NCI-H226 (cell line): ENCODE data around the gene COBLL1.

Experiments used
- DNase-seq: peaks from one replicate; pipeline ENCODE4 v3.0.0-alpha.2; 2015

The COBLL1 gene

GRCh38 chr2:164705412-164706167 is 136.0 kb downstream of the COBLL1 start:
- DNase-seq, result no peak

DNA sequence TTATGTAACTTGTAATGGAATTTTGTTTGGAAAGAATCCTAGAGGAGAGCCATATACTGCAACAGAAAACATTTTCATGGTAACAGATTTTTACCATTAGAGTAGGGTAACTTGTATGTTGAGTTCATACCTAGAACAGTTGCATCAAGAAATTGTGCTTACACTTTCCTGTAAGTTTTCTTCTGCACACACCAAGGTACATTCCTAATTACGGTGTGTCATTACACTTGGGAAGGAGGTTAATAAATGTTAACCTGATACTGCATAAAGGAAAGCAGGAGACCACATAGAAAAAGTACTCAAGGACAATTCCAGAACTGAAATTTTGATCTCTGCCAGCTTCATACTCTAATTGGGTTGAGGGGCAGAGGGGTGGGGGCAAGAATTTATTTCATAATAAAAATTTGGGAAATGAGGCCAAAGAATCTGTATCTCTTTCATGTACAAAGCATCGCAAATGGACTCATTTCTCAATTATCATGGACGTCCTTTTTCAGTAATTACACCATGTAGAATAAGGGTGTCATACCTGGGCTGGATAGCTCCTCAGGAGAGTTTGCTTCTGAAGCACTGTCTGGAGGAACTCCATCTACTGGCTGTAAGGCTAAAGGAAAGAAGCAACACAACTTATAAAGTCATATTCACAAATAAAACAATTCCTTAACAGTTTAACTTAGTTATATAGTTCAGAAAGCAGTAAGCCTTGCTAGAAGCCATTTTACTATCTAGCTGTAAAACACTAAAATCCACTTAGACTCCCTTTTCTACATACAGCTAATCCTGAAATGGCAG is 137.5 kb downstream of the COBLL1 start:
- no peak for DNase-seq

- DNase-seq, result no peak
Observed at GRCh38 chr2:164701565-164701964, 140.1 kb downstream of the COBLL1 start.

DNA sequence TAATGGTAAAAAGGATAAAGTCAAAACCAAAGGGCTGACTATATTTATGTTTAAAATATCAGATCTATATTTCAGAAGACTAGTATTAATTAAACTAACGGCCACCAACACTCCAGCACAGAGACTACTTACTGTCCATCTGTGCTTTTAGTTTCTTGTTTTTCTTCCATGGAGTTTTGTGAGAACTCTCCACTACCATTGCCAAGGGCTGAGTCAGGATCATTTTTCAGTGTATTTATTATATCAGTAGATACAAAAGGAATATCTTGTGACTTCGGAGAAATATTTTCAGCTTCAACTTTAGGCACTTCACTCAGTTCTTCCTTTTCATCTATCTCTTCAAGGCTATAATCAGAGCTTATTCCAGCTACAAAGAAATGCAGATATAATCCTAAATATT is 141.2 kb downstream of the COBLL1 start:
- no peak for DNase-seq

DNA sequence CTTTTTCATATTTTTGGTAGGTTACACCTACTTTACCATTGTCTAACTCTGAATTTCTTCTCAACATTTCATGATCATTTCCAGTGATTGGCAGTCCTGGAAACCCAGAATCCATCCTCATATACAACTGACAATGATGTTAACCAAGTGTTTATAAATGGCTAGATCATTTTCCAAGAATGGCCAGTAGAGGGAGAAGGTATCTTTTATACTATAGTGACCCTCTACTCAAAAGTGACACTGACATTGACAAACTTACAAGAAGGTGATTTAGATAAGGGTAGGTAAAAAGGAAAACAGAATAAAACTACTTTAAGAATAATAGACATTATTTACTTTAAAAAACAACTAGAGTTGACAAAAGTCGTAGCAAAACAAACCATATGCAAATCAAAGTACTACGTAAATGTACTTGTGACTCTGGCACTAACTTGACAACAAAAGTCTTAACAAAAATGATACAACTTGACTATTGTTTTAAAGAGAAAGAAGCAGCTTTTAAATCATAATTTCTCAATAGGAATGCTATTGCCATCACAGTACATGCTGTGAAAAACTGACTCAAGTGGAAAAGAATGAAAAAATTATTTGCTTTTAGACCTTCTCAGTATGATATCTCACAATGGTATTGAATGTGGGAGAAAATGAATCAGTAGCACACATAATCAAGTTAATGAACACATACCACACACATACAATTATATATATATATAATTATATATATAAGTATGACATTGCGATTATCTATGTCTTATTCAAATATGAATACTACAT is 143.7 kb downstream of the COBLL1 start:
- no peak for DNase-seq

DNA sequence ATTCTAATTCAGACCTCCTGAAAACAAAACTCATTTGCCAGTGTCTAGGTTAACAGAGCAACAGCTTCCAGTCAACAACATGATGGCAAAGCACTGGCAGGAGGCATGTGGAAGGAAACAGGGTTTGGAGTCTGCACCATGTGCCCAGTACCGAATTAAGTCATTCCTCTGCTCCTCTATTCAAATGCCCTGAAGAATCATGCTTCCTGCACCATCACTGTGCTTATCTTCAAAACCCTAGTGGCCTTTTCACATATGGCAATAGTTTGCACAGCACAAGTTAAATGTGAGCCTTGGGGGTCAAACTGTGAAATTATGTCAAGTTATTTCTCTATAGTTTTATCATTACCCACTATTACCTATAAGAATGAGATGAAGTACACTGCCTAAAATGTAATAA is 145.0 kb downstream of the COBLL1 start:
- no peak for DNase-seq

DNA sequence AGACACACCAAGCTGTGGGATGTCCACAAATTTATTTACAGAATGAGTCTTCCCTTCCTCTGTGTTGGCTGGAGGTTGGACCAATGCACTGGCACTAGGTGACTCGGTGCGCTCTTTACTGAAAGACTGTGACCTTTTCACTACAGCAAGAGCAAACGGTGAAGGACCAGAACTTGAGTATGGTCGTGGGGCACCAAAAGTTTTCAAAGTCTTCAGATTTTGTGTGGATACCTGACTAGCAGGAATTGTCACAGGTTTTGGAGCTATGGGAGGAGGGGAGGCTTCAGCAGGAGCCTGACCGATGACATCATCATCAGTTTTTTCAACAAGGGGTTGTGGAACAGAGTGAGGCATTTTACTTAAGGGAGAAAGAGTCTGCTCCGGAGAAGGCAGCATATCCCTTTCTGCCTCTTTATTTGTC is 147.3 kb downstream of the COBLL1 start:
- DNase-seq, result no peak

- DNase-seq, result no peak
Observed at GRCh38 chr2:164693834-164694233, 147.8 kb downstream of the COBLL1 start.

GRCh38 chr2:164693390-164693789 is 148.2 kb downstream of the COBLL1 start:
- no peak for DNase-seq

- DNase-seq, result no peak
Observed at GRCh38 chr2:164692958-164693357, 148.7 kb downstream of the COBLL1 start.

GRCh38 chr2:164692114-164692513 is 149.5 kb downstream of the COBLL1 start:
- no peak for DNase-seq

DNA sequence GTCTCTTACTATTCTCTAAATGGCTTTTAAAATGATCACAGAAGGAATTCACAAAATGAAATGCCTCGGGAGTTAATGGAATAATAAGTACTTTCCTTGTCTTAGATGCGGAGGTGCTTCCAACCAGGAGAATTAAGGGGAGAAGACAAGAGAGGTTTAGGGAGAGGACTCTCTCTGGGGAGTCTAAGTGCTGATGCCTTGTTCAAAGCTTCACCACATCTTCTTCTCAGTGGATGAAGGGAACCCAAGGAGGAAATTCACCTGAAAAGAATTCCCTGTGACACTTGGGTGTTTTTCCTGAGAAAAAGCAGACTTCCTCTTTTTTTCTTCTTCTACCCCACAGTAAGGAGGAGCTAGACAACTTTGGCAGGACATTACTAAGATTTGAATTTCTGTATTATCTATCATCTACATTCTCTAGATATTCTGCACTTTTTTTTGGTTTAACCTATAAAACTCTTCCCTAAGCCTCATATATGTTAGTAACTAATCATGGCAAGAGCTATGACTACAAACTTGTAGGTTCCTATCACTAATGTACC is 150.2 kb downstream of the COBLL1 start:
- DNase-seq, result no peak

GRCh38 chr2:164690361-164690760 is 151.3 kb downstream of the COBLL1 start:
- no peak for DNase-seq

DNA sequence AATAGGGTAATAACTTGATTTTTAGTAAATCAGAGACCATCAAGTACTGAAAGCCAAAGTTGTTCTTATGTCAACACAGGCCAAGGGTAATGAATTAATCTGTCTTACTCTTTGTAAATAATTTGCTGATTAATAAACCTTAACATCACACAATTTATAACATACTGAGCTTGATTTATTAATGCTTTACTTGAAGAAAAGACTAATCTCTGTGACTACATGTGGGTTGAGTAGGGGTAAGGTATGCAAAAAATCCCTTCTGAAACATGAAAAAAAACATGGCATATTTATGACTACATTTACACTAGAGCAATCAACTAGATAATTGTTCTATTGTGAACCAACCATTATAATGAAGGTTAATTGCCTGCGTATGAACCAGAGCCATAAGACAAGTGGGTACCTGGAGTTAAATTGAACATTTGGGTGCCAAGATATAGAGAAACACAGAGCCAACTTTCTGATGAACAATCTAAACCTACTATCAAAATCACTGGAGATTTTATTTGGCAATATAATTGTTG is 152.7 kb downstream of the COBLL1 start:
- no peak for DNase-seq

DNA sequence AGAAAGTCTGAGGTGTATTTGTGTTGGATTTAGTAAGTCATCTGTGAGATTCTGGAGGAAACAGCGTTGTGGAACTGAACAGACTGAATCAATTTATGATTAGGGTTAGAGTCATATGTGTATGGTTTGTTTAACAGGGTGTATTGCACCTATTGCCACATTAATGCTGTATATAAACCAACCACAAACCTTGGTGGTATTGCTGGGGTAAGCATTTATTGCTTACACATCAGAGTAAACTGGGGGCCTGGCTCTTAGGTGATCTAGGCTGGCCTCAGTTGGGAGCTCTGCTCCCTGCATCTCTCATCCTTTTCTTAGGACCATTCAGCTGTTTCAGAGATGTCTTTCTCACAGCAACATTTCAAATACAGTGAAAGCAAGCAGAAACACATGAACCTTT is 160.6 kb downstream of the COBLL1 start:
- DNase-seq, result no peak

- no peak for DNase-seq
Observed at GRCh38 chr2:164678631-164679149, 162.9 kb downstream of the COBLL1 start.

DNA sequence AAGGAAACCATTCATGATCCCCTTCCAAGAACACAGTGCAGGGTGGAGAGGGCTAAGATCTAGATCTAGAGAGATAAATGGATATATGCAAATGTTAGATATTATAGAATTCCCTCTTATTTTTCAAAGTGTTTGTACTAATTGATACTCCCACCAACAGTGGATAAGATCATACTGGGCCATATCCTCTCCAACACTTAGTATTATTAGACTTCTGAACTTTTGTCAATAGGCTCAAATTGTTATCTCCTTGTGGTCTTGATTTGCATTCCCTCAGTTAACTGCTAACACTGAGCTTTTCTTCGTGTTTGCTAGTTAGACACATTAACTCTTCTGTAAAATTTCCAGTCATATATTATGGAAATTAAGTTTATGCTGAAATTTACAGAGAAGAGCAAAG is 163.9 kb downstream of the COBLL1 start:
- no peak for DNase-seq

DNA sequence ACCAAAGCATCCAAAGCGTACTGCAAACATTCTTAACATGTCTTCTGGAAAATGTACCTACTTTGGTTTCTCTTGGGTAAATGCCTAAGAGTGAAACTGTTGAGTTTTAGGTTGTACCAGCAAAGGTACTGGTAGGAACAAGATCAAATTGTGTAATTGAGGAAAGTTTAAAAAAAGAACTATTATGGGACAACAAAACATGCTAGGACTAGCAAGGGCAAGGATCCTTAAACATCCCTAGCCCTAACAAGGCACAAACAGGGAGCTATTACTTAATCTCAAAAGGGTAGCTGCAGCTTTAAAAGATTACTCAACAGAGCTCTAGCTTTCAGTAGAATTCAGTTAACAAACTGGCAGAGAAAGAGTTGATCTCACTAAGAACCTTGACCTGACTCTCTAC is 164.4 kb downstream of the COBLL1 start:
- DNase-seq, result no peak

- DNase-seq, result no peak
Observed at GRCh38 chr2:164675687-164676086, 165.9 kb downstream of the COBLL1 start.

- DNase-seq, result no peak
Observed at GRCh38 chr2:164675027-164675426, 166.6 kb downstream of the COBLL1 start.

GRCh38 chr2:164671664-164672396 is 169.8 kb downstream of the COBLL1 start:
- no peak for DNase-seq

DNA sequence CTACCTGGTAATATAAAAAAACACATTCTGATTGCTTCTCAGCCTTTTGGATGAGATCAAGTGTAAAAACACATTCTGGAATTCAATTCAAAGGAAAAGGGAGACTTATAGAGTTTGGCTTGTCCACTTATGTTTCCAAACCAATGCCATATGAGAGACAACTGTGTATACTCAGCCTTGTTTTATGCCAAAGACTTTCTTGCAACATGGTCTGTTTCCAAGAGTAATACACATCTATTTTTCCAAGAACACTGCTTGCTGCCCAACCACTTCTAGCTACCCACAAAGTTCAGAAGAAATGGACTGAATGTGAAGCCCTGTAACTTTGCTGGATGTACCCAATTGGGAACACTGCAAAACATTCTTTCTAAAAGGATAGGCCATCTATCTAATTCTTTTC is 172.3 kb downstream of the COBLL1 start:
- no peak for DNase-seq
